ENCODE measurements around the gene HSD17B11. TPM values are rescaled to one million over a fixed set of nuclear protein-coding genes. Genes with fewer than 3 reads are reported as not detected.
"Not testable (repeated sequence)": the region's sequence is repeated elsewhere in the genome, so short reads cannot be mapped to it uniquely, and the experiment has no call there.

The HSD17B11 gene
- total and polyA plus RNA-seq, 5 experiments from 2014 or later: 68.0 to 125 (median 77.1) TPM

DNA sequence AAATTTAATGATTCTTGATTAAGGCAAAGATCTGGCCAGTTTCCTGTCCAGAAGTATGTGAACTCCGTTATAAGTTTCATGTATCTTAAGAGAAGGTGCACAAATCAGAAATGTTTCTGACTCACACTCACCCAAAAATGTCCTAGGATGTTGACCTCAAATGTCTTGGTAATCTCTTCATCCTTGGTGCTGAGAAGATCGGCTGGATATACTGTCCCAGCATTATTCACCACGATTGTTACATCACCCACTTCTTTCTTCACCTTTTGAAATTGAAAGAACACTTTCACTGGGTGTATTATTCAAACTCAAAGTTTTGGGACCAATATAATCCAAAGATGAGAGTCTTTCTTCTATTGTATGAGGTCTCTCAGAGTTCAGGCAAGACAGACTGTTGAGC lies 74.0 kb downstream of the HSD17B11 start:
- POLR2A ChIA-PET: no interaction called here
- no peaks in the 10 kb centered on the region for H3K4me1 Mint-ChIP-seq
- peaks cover 0 to 4% (median 3%) of the 10 kb centered on the region in 3 donors for H3K36me3 Mint-ChIP-seq
- DNase-seq (no peak), ATAC-seq (no peak)
- no peaks in the 10 kb centered on the region for H3K9me3 Mint-ChIP-seq
- H3K27ac Mint-ChIP-seq: no peak overlapping the region
- no peak overlapping the region for H3K4me3 Mint-ChIP-seq
- H3K27me3 Mint-ChIP-seq: no peaks in the 10 kb centered on the region

DNA sequence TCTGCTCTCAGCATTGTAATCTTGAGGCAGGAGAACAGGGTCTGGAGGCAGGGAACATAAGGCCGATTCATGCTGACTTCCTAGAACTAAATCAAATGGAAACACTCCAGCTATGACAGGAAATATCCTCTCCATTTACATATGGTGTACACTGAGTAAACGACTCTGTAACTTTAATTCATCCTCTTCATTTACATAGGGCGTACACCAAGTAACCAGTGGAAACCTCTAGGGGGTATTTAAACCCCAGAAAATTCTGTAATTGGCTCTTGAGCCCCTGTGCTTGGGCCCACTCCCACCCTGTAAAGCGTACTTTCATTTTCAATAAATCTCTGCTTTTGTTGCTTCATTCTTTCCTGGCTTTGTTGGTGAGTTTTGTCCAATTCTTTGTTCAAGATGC lies 76.0 kb downstream of the HSD17B11 start:
- H3K27me3 Mint-ChIP-seq, H3K4me3 Mint-ChIP-seq, POLR2A ChIA-PET, H3K36me3 Mint-ChIP-seq, DNase-seq, H3K27ac Mint-ChIP-seq, H3K9me3 Mint-ChIP-seq, H3K4me1 Mint-ChIP-seq, ATAC-seq: not testable (repeated sequence)

DNA sequence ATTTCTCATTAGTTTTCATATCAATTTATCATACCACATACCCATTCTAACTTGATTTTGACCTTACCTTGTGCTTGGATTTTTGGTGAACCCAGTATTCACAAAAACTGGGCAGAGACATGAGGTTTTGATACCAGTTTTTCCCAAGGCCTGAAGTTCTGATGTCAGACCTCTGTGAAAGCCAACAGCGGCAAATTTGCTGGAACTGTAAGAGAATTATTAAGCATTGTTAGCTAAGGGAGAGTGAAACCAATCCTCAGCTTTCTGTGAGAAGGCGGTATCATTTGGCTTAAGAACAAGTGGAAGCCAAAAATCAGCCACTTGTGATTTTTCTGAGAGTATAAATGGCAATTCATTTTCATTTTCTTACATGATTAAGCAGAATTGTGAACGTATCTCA lies 77.2 kb downstream of the HSD17B11 start:
- H3K4me3 Mint-ChIP-seq: no peak overlapping the region
- H3K4me1 Mint-ChIP-seq: no peaks in the 10 kb centered on the region
- no peaks in the 10 kb centered on the region for H3K9me3 Mint-ChIP-seq
- DNase-seq (no peak), ATAC-seq (no peak)
- no peak overlapping the region for H3K27ac Mint-ChIP-seq
- H3K36me3 Mint-ChIP-seq: peaks cover 0 to 9% (median 5%) of the 10 kb centered on the region in 3 donors
- no peaks in the 10 kb centered on the region for H3K27me3 Mint-ChIP-seq
- POLR2A ChIA-PET: no interaction called here

DNA sequence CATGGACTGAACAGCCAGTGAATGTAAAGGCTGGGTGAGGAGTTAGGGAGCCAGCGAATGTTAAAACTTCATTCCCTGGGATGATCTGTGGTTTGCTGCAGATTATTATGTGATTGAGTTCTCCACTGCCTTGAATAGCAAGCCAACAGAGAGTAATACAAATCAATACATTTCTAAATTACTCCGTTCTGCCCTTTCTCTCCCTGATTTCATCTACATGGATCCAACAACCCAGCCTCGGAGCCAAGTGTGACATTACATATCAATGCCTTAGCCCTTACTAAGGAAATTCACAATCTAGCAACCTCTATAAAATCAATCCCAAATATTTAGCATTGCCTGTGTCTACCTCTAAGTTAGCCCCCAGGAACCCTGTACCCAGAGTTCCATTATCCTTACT lies 79.3 kb downstream of the HSD17B11 start:
- Mint-ChIP-seq H3K27ac (no peak overlapping the region), H3K4me1 (peaks cover 0 to 2% (median under 1%) of the 10 kb centered on the region in 4 donors), H3K9me3 (no peaks in the 10 kb centered on the region), H3K27me3 (no peaks in the 10 kb centered on the region), H3K36me3 (peaks cover 0 to 12% (median 5%) of the 10 kb centered on the region in 3 donors), H3K4me3 (no peak overlapping the region)
- POLR2A ChIA-PET: no interaction called here
- ATAC-seq (no peak), DNase-seq (no peak)

DNA sequence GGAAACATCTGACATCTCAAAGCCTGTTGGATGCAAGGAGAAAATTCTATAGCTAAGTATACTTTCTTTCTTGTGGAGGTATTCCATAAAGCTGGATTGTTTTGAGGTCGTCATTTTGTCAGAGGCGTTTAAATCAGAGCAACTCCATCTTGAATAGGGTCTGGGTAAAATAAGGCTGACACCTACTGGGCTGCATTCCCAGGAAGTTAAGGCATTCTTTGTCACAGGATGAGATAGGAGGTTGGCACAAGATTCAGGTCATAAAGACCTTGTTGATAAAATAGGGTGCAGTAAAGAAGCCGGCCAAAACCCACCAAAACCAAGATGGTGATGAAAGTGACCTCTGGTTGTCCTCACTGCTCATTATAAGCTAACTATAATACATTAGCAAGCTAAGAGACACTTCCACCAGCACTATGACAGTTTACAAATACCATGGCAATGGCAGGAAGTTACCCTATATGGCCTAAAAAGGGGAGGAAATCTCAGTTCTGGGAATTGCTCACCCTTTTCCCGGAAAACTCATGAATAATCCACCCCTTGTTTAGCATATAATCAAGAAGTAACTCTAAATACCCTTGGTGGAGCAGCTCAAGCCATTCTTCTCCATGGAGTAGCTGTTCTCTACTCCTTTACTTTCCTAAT lies 80.2 kb downstream of the HSD17B11 start:
- Mint-ChIP-seq H3K4me1 (peaks cover 0 to 2% (median under 1%) of the 10 kb centered on the region in 4 donors), H3K27ac (no peak overlapping the region), H3K36me3 (peaks cover 0 to 12% (median 5%) of the 10 kb centered on the region in 3 donors), H3K4me3 (no peak overlapping the region), H3K27me3 (no peaks in the 10 kb centered on the region), H3K9me3 (no peaks in the 10 kb centered on the region)
- POLR2A ChIA-PET: no interaction called here
- DNase-seq (no peak), ATAC-seq (no peak)

DNA sequence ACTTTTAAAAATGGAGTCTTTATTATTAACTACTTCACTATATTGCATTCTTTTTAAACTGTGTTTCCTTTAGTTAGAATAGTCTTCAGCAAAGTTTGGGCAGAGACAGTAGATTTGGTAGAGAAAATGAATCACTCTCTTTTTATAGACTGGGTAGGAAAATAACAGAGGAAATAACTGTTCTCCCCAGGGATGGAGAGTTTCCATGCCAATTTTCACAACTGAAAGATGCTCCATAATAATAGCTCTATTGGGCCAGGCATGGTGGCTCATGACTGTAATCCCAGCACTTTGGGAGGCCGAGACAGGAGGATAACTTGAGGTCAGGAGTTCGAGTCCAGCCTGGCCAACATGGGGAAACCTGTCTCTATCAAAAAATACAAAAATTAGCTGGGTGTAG lies 81.4 kb downstream of the HSD17B11 start:
- no peaks in the 10 kb centered on the region for H3K27me3 Mint-ChIP-seq
- ATAC-seq (no peak), DNase-seq (no peak)
- no peak overlapping the region for H3K4me3 Mint-ChIP-seq
- no peaks in the 10 kb centered on the region for H3K9me3 Mint-ChIP-seq
- peaks cover 0 to 2% (median under 1%) of the 10 kb centered on the region in 4 donors for H3K4me1 Mint-ChIP-seq
- no peak overlapping the region for H3K27ac Mint-ChIP-seq
- POLR2A ChIA-PET: no interaction called here
- peaks cover 0 to 9% (median 8%) of the 10 kb centered on the region in 3 donors for H3K36me3 Mint-ChIP-seq

DNA sequence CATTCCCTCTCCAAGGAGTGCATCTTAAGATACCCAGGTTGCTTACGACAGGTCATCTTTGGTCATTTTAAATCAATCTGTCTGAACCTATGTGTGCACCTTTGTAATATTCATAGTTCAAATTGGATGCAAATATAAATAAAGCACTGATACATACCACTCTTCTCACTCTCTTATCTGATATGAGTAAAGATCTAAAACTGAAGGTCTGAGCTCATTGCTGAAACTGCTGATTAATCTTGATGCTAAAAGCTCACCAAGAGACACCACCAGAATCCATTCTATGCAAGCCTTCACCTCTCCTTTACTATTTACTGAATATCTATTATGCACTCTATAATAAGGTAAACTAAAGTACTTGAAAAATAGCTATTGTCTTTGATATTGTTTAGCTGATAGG lies 84.9 kb downstream of the HSD17B11 start:
- Mint-ChIP-seq H3K9me3 (no peaks in the 10 kb centered on the region), H3K4me1 (peaks cover 0 to 2% (median under 1%) of the 10 kb centered on the region in 4 donors), H3K27ac (no peak overlapping the region), H3K27me3 (no peaks in the 10 kb centered on the region), H3K36me3 (peaks cover 0 to 11% (median 9%) of the 10 kb centered on the region in 3 donors), H3K4me3 (no peak overlapping the region)
- POLR2A ChIA-PET: no interaction called here
- DNase-seq: no peak
- no peak for ATAC-seq

DNA sequence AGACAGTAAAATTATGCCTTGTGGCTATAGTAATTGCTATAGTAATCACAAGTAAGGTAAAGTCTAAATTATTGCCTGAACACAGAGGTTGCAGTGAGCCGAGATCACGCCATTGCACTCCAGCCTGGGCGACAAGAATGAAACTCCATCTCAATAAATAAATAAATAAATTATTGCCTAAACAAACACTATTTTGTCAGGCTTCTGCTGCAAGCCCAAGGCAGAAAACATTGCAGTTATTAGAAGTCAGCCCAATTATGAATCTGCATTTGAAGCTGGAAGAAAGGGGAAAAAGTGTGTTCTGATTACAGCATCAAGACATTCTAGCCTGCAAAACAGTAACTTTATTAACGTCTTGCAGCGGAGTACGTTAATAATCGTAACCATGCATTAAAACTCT lies 85.4 kb downstream of the HSD17B11 start:
- Mint-ChIP-seq H3K9me3 (no peaks in the 10 kb centered on the region), H3K4me1 (peaks cover 0 to 2% (median under 1%) of the 10 kb centered on the region in 4 donors), H3K27ac (no peak overlapping the region), H3K4me3 (no peak overlapping the region), H3K36me3 (peaks cover 0 to 11% (median 9%) of the 10 kb centered on the region in 3 donors), H3K27me3 (no peaks in the 10 kb centered on the region)
- POLR2A ChIA-PET: no interaction called here
- ATAC-seq (no peak), DNase-seq (no peak)

DNA sequence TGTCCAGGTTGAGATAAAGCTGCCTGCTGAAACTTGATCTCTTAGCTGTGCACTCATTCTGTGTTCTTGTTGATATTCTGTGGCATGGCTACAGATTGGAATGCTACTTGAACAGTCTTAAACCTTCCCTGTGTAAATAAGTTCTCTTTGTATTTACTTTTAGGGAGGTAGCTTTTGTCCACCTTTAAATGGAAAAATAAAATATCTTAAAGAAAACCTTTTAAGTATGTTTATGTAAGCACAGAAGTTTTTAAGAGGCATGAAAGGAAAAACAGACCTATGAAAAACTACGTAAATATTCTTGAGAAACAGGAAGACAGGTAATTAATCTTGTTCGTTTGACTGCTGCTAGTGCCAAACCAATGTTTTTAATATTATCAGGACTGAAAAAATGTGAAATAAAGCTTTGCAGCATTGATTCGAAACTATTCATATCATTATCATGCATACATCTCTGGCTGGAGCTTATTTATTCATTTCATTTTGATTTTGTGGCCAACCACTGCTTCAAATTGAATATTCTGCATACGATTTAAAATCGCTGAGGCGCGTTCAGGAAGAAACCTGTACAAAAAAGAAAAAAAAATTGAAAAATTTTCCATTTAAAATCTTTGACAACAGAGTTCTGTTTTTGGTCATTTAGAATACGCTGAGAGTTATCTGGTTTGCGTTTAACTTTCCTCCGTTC lies 86.1 kb downstream of the HSD17B11 start:
- POLR2A ChIA-PET: no interaction called here
- Mint-ChIP-seq H3K4me1 (peaks cover 0 to 2% (median under 1%) of the 10 kb centered on the region in 4 donors), H3K36me3 (peaks cover 0 to 11% (median 7%) of the 10 kb centered on the region in 3 donors), H3K9me3 (no peaks in the 10 kb centered on the region), H3K27ac (no peak overlapping the region), H3K4me3 (no peak overlapping the region), H3K27me3 (peaks cover 0 to under 1% (median 0%) of the 10 kb centered on the region in 5 donors)
- no peak for DNase-seq
- ATAC-seq: no peak

DNA sequence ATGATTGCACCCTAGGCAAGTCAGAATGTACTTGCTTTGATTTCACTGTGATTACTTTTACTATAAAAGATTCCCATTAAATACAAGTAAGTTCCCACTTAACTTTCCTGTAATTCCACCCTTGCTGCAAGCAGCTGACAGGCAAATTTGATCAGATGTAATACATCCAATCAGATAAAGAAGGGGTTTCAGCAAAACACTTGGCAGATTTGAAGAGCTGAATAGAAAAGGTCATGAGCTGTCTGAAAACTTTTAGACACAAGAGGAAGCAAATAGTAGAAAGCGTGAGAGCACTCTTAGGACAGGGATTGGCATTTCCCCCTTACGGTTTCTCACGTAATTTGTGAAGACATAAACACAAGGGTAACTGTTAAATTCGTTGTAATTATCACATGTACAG lies 91.1 kb downstream of the HSD17B11 start:
- no peak for DNase-seq
- Mint-ChIP-seq H3K4me3 (no peak overlapping the region), H3K9me3 (peaks cover 0 to 6% (median under 1%) of the 10 kb centered on the region in 9 donors), H3K27ac (no peak overlapping the region), H3K36me3 (peaks cover under 1 to 2% (median under 1%) of the 10 kb centered on the region in 3 donors), H3K4me1 (no peaks in the 10 kb centered on the region), H3K27me3 (peaks cover 0 to 3% (median 2%) of the 10 kb centered on the region in 5 donors)
- no peak for ATAC-seq
- POLR2A ChIA-PET: no interaction called here

DNA sequence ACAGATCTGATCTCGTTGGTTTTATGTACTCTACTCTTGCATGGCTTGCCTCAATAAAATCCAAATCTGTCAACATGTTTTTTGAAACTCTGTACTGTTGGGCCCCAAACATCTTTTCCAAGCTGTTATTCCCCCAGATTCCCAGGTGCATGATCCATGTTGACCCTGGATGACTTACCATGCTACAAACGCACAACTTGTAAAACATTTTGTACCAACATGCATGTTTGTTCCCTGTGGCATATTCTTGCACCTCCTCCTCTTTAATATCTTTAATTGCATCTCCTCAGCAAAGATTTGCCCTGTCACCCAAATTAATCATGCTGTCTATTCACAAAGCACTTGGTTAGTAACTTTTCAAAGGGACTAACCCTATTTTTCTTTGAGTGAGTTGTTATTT lies 92.6 kb downstream of the HSD17B11 start:
- Mint-ChIP-seq H3K4me1 (no peaks in the 10 kb centered on the region), H3K4me3 (no peak overlapping the region), H3K27me3 (peaks cover 0 to 3% (median 2%) of the 10 kb centered on the region in 5 donors), H3K36me3 (peaks cover 0 to 4% (median 3%) of the 10 kb centered on the region in 3 donors), H3K9me3 (peaks cover 5 to 19% (median 10%) of the 10 kb centered on the region in 9 donors), H3K27ac (no peak overlapping the region)
- no peak for DNase-seq
- ATAC-seq: no peak
- POLR2A ChIA-PET: no interaction called here

DNA sequence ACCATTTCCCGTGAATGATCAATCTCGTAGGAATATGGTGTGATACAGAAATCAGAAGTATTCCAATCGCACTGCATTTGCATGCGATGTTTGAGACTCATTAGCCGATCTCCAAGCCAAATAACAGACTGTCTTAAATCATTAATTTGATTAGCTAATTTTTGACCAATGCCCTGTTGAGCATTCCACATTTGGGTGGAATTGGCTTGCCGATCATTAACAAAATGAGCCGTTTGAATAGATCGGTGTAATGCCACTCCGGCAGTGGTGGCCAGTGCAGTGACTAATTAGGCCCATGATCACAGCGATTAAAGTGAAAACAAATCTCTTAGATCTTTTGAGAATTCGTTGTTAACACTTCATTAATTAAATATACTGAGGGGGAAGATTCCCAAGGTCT lies 96.1 kb downstream of the HSD17B11 start:
- DNase-seq, H3K36me3 Mint-ChIP-seq, H3K27ac Mint-ChIP-seq, H3K4me1 Mint-ChIP-seq, H3K4me3 Mint-ChIP-seq, ATAC-seq, H3K27me3 Mint-ChIP-seq, POLR2A ChIA-PET: not testable (repeated sequence)
- H3K9me3 Mint-ChIP-seq: peaks cover 7 to 23% (median 12%) of the 10 kb centered on the region in 9 donors

DNA sequence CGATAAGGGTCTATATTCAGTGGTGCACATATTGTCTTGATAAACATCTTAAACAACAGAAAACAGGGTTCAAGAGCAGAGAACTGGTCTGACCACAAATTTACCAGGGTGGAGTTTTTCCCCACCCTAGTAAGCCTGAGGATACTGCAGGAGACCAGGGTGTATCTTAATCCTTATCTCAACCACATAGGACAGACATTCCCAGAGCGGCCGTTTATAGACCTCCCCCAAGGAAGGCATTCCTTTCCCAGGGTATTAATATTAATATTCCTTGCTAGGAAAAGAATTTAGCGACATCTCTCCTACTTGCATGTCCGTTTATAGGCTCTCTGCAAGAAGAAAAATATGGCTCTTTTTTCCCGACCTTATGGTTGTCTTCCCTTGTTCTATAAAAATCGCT lies 97.1 kb downstream of the HSD17B11 start:
- H3K4me3 Mint-ChIP-seq, POLR2A ChIA-PET: not testable (repeated sequence)

More for the DNA sequence above, 97.1 kb downstream of the HSD17B11 start:
- not testable (repeated sequence) for H3K27me3 Mint-ChIP-seq, DNase-seq, ATAC-seq, H3K4me1 Mint-ChIP-seq, H3K27ac Mint-ChIP-seq, H3K36me3 Mint-ChIP-seq
- peaks cover 7 to 23% (median 12%) of the 10 kb centered on the region in 9 donors for H3K9me3 Mint-ChIP-seq

Measured in naive thymus-derived CD8-positive, alpha-beta T cell (primary cell).